ENCODE measurements around the gene RAB40A.

Gene RAB40A, protein sequence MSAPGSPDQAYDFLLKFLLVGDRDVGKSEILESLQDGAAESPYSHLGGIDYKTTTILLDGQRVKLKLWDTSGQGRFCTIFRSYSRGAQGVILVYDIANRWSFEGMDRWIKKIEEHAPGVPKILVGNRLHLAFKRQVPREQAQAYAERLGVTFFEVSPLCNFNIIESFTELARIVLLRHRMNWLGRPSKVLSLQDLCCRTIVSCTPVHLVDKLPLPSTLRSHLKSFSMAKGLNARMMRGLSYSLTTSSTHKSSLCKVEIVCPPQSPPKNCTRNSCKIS

DNA sequence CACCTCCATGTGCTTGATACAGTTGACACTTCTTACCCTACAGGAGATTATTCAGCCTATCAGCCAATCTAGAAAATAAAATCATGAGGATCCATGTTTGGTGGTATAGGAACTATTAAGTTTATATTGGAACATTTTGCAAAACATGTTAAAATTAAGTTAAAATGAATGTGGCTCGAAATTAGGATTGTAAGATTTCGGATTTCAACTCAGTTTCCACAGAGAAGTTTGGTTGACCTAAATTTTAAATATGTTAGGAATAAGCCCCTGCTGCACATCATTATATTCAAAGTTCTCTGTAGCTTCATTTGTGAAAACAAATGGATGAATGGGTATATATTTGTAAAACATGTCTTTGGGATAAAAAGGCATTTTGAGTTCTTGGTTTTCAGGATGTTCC is at the start of gene RAB40A:
Gene RAB40A, minus strand, starts transcription at position 101 of the 400 bp plus-strand sequence. CDS start 18,733 bp downstream, outside the sequence.
- no peak for DNase-seq

DNA sequence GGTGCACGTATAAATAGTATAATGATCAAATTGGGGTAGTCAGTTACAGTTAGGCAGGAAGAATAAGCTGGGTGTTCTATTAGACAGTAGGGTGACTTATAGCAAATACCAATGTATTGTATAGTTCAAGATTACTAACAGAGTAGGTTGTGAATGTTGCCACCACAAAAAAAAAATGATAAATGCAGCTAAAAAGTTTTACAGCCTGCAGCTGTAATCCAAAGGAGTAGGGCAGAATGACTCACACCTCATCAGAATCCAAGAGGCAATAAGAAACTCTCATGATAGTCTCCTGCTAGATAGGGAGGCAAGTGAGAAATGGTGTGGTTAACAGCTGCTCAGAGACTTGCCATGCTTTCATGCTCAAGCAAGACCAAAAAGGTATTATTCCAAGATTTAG is 46.5 kb upstream of the RAB40A start:
- DNase-seq, result no peak

GRCh38 chrX:103565197-103565596 is 45.9 kb upstream of the RAB40A start:
- no peak for DNase-seq

GRCh38 chrX:103562801-103563200 is 43.5 kb upstream of the RAB40A start:
- DNase-seq, result no peak

GRCh38 chrX:103560256-103560655 is 41.0 kb upstream of the RAB40A start:
- no peak for DNase-seq

DNA sequence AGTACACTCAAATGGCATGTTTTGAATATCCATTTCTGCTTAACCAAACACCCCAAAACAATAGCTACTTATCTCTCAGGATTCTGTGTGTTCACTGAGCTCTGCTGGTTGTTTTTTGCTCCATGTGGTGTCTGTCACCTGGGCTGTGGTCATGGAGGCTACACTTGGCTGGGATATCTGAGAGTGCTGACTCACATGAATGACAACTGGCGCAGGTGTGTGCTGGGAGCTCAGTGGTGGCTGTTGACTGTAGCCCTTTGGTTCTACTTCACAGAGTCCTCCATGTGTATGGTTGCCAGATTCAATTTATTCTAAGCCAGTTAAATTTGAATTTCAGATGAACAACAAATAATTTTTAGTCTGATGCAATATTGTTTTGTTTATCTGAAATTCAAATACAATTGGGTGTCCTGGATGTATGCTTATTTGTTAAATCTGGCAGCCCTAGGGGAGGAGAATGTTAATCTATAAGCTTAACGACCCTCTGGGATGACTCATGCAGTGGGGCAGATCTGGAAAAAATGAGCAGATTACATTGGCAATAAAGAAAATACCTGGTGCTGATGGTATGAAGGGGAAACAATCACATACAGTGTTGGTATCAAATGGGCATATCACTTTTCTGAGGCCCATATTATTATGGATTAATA is 37.8 kb upstream of the RAB40A start:
- DNase-seq, result no peak

DNA sequence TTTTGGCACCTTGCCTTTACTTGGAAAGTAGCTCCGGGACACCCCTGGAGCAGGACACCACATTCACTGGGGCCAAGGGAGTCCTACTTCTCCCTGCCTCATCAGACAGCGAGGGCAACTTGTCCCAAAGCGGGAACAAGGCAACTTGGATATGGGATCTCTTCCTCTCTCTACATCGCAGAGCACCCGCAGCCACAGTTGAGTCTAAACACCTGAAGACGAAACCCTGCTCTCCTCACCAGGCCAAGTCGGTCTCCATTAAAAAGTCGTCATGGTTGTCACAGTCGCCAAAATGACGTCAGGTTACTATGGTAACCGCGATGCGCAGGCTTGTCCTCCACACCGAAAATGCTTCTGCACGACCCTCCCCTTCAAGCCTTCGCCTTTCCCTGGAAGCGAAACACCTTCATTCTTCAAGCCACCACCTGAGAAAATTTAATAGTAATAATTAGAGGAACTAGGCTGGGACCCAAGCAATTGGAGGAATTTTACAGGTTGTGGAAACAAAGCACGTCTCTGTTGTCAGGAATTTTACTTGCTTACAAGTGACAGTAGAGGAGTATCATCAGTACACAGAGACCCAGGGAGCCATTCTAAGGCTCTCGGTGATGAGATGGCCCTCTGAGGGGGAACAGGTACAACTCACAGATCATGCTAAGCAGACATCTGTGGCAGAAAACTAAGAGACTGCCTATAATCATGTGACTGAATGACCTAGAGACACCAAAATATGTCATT is 35.6 kb upstream of the RAB40A start:
- peak; percentile 80 for DNase-seq

DNA sequence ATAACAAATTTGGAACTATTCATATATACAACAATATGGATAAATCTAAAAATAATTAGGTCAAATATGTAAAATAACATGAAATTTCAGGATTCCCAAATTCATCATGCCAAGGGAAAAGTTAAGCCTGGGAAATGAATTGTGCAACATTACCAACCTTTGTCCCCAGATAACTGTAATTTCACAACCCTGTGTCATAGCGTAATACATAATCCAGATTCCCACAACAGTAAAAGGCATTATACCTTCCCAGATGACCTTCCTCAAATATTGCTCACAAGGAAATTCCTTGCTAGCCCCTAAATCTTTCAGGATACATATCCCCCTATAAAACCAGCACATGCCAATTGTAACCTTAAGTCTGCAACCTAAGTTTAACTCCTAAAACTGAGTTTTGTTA is 32.9 kb upstream of the RAB40A start:
- DNase-seq, result no peak

- DNase-seq, result no peak
Observed at GRCh38 chrX:103550415-103551051, 31.2 kb upstream of the RAB40A start.

- DNase-seq, result no peak
Observed at GRCh38 chrX:103549916-103550315, 30.6 kb upstream of the RAB40A start.

GRCh38 chrX:103540145-103540544 is 20.9 kb upstream of the RAB40A start:
- DNase-seq, result no peak

DNA sequence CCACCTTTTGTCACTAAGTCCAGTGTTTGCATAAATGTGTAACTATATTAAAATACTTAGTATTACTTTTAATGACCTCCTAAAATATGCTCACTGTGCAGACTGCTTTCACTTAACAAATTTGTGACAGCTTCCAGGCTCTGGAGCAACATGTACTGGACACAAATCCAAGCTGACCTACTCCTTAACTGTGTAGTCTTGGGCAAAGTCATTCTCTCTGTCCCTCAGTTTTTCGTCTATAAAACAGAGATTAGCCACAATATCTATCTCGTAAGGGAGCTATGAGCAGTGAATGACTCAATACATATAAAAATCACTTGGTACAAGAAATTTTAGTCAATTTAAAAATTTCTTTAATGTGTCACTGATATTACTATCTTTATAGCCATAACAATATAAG is 20.4 kb upstream of the RAB40A start:
- no peak for DNase-seq

GRCh38 chrX:103538728-103539127 is 19.4 kb upstream of the RAB40A start:
- no peak for DNase-seq

- DNase-seq, result no peak
Observed at GRCh38 chrX:103537871-103538387, 18.6 kb upstream of the RAB40A start.

GRCh38 chrX:103536732-103537131 is 17.4 kb upstream of the RAB40A start:
- no peak for DNase-seq

GRCh38 chrX:103536071-103536470 is 16.8 kb upstream of the RAB40A start:
- DNase-seq, result no peak

DNA sequence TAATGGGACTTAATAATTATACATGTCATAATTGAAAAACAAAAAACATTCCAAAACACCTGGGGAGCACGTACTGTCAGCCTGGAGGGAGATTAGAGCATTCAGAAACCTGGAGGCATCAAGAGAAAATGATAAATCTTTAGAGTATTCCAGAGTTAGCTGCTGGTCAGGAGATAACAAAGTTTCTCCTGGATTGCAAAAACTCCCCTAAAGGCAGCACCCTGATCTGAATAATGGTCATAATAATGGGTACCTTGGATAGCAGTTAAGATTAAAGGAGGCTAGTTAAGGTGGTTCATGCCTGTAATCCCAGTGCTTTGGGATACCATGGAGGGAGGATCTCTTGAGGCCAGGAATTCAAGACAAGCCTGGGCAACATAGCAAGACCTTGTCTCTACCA is 15.9 kb upstream of the RAB40A start:
- no peak for DNase-seq

DNA sequence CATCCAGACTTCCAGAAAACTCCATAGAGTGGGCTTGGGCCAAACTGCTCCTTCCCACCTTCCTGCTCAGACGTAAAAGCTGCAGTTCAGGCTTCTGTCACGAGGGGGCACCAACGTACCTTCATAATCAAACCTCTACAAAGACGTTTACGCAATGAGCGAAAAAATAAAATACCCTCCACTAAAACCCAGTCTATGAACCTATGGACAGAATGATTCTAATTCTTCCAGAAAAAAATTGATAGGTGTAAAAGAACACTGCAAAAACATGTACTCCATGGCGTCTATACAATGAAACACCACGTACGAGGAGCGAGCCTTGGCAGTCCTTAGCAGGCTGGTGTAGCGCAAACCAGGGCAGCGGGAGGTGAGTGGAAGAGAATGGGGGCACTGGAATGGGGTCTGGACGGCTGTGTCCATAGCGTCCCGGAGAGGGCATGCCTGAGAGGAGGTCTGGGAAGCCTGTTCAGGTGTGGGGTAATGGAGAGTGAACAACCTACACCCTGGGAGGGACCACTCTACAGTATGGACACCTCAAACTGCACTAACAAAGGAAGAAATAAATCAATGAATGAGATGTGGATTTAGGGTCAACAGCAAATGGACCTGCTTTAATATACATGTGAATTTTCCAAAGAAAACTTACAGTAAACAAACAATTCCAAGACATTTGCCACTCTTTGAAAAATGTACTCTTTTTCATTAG is 14.4 kb upstream of the RAB40A start:
- DNase-seq, result peak; percentile 88

GRCh38 chrX:103531002-103531401 is 11.7 kb upstream of the RAB40A start:
- DNase-seq, result no peak

GRCh38 chrX:103530545-103530944 is 11.3 kb upstream of the RAB40A start:
- no peak for DNase-seq

DNA sequence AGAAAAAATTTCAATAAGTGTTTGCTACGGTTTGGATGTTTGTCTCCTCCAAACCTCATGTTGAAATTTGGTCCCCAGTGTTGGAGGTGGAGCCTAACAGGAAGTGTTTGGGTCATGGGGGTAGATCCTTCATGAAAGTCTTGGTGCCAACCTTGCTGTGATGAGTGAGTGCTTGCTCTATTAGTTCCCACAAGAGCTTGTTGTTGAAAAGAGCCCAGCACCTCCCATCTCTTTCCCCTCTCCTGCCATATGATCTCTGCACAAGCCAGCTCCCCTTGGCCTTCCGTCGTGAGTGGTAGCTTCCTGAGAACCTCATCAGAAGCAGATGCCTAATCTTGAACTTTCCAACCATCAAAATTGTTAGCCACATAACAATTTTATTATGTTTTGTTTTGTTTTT is 10.3 kb upstream of the RAB40A start:
- no peak for DNase-seq

DNA sequence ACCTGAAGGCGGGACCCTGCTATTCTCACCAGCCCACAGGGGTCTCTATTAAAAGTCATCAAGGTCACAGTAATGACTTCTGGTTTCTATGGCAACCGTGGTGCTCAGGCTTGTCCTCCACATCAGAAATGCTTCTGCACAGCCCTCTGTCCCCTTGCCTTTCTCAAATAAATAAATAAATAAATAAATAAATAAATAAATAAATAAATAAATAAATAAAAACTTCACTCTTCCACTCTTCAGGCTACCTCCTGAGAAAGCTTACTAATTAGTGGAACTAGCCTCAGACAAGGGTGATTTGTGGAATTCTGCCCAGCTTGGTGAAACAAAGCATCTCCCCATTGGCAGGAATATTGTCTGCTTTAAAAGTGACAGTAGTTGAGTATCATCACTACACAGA is 5.5 kb upstream of the RAB40A start:
- no peak for DNase-seq

- no peak for DNase-seq
Observed at GRCh38 chrX:103523605-103524004, 4.3 kb upstream of the RAB40A start.

Data from activated CD8-positive, alpha-beta memory T cell treated with anti-CD3 and anti-CD28 coated beads for 24 hours (primary cell).